ENCODE measurements around the gene LARGE1.

DNA sequence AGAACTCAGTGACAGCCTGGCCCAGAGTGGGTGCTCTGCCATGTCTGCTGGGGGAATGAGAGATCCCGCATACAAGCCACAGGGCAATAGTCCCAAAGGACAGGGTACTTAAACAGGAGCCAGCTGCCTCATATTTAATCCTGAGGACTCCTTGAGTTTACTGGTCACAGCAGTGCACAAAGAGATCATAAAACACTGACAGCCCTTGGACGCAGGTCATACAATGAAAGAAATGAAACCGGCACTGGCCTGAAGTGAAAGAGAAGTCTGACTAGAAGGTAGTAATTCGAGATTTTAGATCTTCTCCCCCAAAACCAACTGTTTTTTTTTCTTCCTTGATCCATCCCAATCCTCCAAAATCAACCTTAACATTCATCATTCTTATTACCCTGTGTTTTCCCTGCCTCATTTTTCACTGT is 562.3 kb downstream of the LARGE1 start:
- TF ChIP-seq, protein P1, sequence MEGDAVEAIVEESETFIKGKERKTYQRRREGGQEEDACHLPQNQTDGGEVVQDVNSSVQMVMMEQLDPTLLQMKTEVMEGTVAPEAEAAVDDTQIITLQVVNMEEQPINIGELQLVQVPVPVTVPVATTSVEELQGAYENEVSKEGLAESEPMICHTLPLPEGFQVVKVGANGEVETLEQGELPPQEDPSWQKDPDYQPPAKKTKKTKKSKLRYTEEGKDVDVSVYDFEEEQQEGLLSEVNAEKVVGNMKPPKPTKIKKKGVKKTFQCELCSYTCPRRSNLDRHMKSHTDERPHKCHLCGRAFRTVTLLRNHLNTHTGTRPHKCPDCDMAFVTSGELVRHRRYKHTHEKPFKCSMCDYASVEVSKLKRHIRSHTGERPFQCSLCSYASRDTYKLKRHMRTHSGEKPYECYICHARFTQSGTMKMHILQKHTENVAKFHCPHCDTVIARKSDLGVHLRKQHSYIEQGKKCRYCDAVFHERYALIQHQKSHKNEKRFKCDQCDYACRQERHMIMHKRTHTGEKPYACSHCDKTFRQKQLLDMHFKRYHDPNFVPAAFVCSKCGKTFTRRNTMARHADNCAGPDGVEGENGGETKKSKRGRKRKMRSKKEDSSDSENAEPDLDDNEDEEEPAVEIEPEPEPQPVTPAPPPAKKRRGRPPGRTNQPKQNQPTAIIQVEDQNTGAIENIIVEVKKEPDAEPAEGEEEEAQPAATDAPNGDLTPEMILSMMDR (IDR thresholded peaks at IDR 0.05): no peak
- no peak for TF ChIP-seq POLR2A (IDR thresholded peaks at IDR 0.05)
